ENCODE measurements around the gene SGPL1.

SGPL1 gene

GRCh38 chr10:70896551-70896950, 80.8 kb downstream of the SGPL1 start:
- H3K4me3 ChIP-seq, result no peak overlapping the region
- H3K27ac ChIP-seq, result no peak overlapping the region

- Histone ChIP-seq H3K27ac (no peak overlapping the region), H3K4me3 (no peak overlapping the region)
Measured at GRCh38 chr10:70898687-70899086, 82.9 kb downstream of the SGPL1 start.

GRCh38 chr10:70899096-70899495, 83.3 kb downstream of the SGPL1 start:
- H3K4me3 ChIP-seq, result no peak overlapping the region
- no peak overlapping the region for H3K27ac ChIP-seq

GRCh38 chr10:70901276-70901878, 85.6 kb downstream of the SGPL1 start:
- Histone ChIP-seq H3K27ac (no peak overlapping the region), H3K4me3 (no peak overlapping the region)

GRCh38 chr10:70902661-70903261, 87.0 kb downstream of the SGPL1 start:
- Histone ChIP-seq H3K4me3 (no peak overlapping the region), H3K27ac (no peak overlapping the region)

- Histone ChIP-seq H3K27ac (no peak overlapping the region), H3K4me3 (no peak overlapping the region)
Measured at GRCh38 chr10:70903262-70903921, 87.6 kb downstream of the SGPL1 start.

- H3K4me3 ChIP-seq, result no peak overlapping the region
- no peak overlapping the region for H3K27ac ChIP-seq
Measured at GRCh38 chr10:70905071-70906021, 89.6 kb downstream of the SGPL1 start.

- H3K4me3 ChIP-seq, result no peak overlapping the region
- H3K27ac ChIP-seq, result no peak overlapping the region
Measured at GRCh38 chr10:70906031-70906783, 90.5 kb downstream of the SGPL1 start.

- Histone ChIP-seq H3K27ac (no peak overlapping the region), H3K4me3 (no peak overlapping the region)
Measured at GRCh38 chr10:70906953-70907636, 91.3 kb downstream of the SGPL1 start.

- Histone ChIP-seq H3K27ac (no peak overlapping the region), H3K4me3 (no peak overlapping the region)
Measured at GRCh38 chr10:70907637-70908405, 92.1 kb downstream of the SGPL1 start.

- no peak overlapping the region for H3K27ac ChIP-seq
- H3K4me3 ChIP-seq, result no peak overlapping the region
Measured at GRCh38 chr10:70908406-70909296, 92.9 kb downstream of the SGPL1 start.

GRCh38 chr10:70909326-70909935, 93.7 kb downstream of the SGPL1 start:
- Histone ChIP-seq H3K4me3 (no peak overlapping the region), H3K27ac (no peak overlapping the region)

GRCh38 chr10:70910486-70911341, 95.0 kb downstream of the SGPL1 start:
- no peak overlapping the region for H3K27ac ChIP-seq
- H3K4me3 ChIP-seq, result no peak overlapping the region

- Histone ChIP-seq H3K27ac (no peak overlapping the region), H3K4me3 (no peak overlapping the region)
Measured at GRCh38 chr10:70911386-70911785, 95.6 kb downstream of the SGPL1 start.

GRCh38 chr10:70912556-70912955, 96.8 kb downstream of the SGPL1 start:
- no peak overlapping the region for H3K4me3 ChIP-seq
- H3K27ac ChIP-seq, result no peak overlapping the region

All from skin epidermis (tissue), 12 donors.